A673 (cell line): Measurements from ENCODE around the gene SSH2.

Source experiments
- EZH2 ChIP-seq: fragments of 200-600 bp; sonication (generic); IDR thresholded peaks from 2 replicates; pipeline ENCODE4 v1.6.1; 2017; ENCODE audit warnings: borderline replicate concordance, low read depth, mild to moderate bottlenecking, mixed read lengths, antibody characterized with exemption, low read length; ENCODE audit not compliant: poor library complexity, severe bottlenecking
- TF ChIP-seq, protein P1 (sequence below): fragments of 300-800, 200-600 bp; sonication (generic); conservative IDR thresholded peaks from 2 replicates; pipeline ENCODE4 v1.5.1; 2017; ENCODE audit warnings: low read depth, mild to moderate bottlenecking, antibody characterized with exemption, low read length, moderate library complexity, mixed read lengths

DNA sequence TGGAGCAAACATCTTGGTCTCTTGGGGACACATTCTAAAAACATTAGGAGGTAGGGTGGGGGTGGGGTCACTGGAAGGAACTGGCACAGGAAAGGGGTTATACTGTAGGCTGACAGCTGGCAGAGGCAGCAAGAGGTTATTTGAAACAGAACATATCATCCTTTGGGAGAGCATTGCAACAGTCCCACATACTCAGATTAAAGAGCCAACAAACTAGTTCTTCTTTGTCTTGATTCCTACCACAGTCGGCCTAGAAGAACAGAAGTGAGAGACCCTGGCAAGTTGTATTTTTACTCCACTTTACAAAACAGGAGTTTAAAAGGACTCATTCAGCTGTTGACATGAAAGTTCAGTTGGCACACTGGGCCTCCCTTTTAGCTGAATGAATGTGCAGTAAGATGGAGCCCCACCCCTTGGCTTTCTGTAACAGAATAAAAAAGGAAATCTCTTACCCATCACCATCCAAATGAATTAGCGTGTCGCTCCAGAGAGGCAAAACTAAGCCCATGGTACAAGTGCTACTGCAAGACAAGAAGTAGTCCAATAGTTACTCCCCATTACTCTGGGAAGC, 252.7 kb downstream of the SSH2 start:
- TF ChIP-seq, protein P1, sequence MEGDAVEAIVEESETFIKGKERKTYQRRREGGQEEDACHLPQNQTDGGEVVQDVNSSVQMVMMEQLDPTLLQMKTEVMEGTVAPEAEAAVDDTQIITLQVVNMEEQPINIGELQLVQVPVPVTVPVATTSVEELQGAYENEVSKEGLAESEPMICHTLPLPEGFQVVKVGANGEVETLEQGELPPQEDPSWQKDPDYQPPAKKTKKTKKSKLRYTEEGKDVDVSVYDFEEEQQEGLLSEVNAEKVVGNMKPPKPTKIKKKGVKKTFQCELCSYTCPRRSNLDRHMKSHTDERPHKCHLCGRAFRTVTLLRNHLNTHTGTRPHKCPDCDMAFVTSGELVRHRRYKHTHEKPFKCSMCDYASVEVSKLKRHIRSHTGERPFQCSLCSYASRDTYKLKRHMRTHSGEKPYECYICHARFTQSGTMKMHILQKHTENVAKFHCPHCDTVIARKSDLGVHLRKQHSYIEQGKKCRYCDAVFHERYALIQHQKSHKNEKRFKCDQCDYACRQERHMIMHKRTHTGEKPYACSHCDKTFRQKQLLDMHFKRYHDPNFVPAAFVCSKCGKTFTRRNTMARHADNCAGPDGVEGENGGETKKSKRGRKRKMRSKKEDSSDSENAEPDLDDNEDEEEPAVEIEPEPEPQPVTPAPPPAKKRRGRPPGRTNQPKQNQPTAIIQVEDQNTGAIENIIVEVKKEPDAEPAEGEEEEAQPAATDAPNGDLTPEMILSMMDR: no peak
- no peak for TF ChIP-seq EZH2
